ENCODE data around the gene STK11. TPM values are rescaled to one million over a fixed set of nuclear protein-coding genes. Genes with fewer than 3 reads are reported as not detected.

The STK11 gene
- total RNA-seq, 1 experiment from 2014 or later: 116 TPM

- Histone ChIP-seq H3K27me3 (ENCODE audit: control insufficient read depth, insufficient read depth, low read length) (no peaks in the 10 kb centered on the region), H3K36me3 (ENCODE audit: control insufficient read depth, insufficient read depth, low read length) (no peaks in the 10 kb centered on the region; the same call in none of the 2 replicates), H3K9me3 (ENCODE audit: control insufficient read depth, insufficient read depth, low read depth, low read length) (no peaks in the 10 kb centered on the region), H3K4me1 (ENCODE audit: control insufficient read depth, insufficient read depth, low read length) (peaks cover 71% of the 10 kb centered on the region), H3K4me3 (ENCODE audit: low read depth in 2 of 2, low read length in 2 of 2) (peak overlapping the region in 1 of 2 experiments; percentile 20; a peak in 2 of 4 replicates), H3K27ac (ENCODE audit: low read length) (peak overlapping the region; percentile 89)
- ChIA-PET CTCF (no interaction called here), POLR2A (interaction anchor here (1.0 kb wide), 1 partner anchor 10 kb away, joined by 5 read pairs; the partner anchor contains the start of gene CIRBP)
- in situ Hi-C loops (cut with HindIII; ENCODE audit: low pct_unique_long_range_greater_than_20kb, low sequenced_read_pairs): no loop called here
- no peak for DNase-seq (ENCODE audit: low read depth, low spot score)
- ATAC-seq: peak; percentile 56
- intact Hi-C loops (cut with micrococcal nuclease; ENCODE audit: unreplicated experiment): no loop called here
- TF ChIP-seq, protein P1, sequence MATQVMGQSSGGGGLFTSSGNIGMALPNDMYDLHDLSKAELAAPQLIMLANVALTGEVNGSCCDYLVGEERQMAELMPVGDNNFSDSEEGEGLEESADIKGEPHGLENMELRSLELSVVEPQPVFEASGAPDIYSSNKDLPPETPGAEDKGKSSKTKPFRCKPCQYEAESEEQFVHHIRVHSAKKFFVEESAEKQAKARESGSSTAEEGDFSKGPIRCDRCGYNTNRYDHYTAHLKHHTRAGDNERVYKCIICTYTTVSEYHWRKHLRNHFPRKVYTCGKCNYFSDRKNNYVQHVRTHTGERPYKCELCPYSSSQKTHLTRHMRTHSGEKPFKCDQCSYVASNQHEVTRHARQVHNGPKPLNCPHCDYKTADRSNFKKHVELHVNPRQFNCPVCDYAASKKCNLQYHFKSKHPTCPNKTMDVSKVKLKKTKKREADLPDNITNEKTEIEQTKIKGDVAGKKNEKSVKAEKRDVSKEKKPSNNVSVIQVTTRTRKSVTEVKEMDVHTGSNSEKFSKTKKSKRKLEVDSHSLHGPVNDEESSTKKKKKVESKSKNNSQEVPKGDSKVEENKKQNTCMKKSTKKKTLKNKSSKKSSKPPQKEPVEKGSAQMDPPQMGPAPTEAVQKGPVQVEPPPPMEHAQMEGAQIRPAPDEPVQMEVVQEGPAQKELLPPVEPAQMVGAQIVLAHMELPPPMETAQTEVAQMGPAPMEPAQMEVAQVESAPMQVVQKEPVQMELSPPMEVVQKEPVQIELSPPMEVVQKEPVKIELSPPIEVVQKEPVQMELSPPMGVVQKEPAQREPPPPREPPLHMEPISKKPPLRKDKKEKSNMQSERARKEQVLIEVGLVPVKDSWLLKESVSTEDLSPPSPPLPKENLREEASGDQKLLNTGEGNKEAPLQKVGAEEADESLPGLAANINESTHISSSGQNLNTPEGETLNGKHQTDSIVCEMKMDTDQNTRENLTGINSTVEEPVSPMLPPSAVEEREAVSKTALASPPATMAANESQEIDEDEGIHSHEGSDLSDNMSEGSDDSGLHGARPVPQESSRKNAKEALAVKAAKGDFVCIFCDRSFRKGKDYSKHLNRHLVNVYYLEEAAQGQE (IDR thresholded peaks at IDR 0.05; ENCODE audit: insufficient read depth in 1 of 2, low read depth in 2 of 2, low read length in 1 of 2): no peak
- peak; percentile 98 for TF ChIP-seq POLR2AphosphoS5 (IDR thresholded peaks at IDR 0.05; ENCODE audit: low read depth, low read length)
- TF ChIP-seq SIN3A (IDR thresholded peaks at IDR 0.05; ENCODE audit: borderline replicate concordance, insufficient read depth, low read depth, low read length): peak; percentile 86; the same call in 1 of the 2 replicates
- TF ChIP-seq CTCF (IDR thresholded peaks at IDR 0.05): no peak
- TF ChIP-seq TCF7L2 (IDR thresholded peaks at IDR 0.05; ENCODE audit: low read depth, low read length): no peak
- BruUV-seq (replicated peaks): no TSS peak
Measured at GRCh38 chr19:1259206-1259875, 53.8 kb downstream of the STK11 start.

GRCh38 chr19:1259876-1260748, 54.5 kb downstream of the STK11 start:
- in situ Hi-C loops (cut with HindIII; ENCODE audit: low pct_unique_long_range_greater_than_20kb, low sequenced_read_pairs) (no loop called here), intact Hi-C loops (cut with micrococcal nuclease; ENCODE audit: unreplicated experiment) (no loop called here)
- Histone ChIP-seq H3K9me3 (ENCODE audit: control insufficient read depth, insufficient read depth, low read depth, low read length) (no peaks in the 10 kb centered on the region), H3K4me1 (ENCODE audit: control insufficient read depth, insufficient read depth, low read length) (peaks cover 71% of the 10 kb centered on the region), H3K27ac (ENCODE audit: low read length) (peak overlapping the region; percentile 89), H3K36me3 (ENCODE audit: control insufficient read depth, insufficient read depth, low read length) (no peaks in the 10 kb centered on the region; the same call in 1 of the 2 replicates), H3K4me3 (ENCODE audit: low read depth in 2 of 2, low read length in 2 of 2) (peak overlapping the region in 1 of 2 experiments; percentile 14; a peak in 2 of 4 replicates), H3K27me3 (ENCODE audit: control insufficient read depth, insufficient read depth, low read length) (no peaks in the 10 kb centered on the region)
- TF ChIP-seq SIN3A (IDR thresholded peaks at IDR 0.05; ENCODE audit: borderline replicate concordance, insufficient read depth, low read depth, low read length) (no peak), CTCF (IDR thresholded peaks at IDR 0.05) (no peak), TCF7L2 (IDR thresholded peaks at IDR 0.05; ENCODE audit: low read depth, low read length) (no peak), POLR2AphosphoS5 (IDR thresholded peaks at IDR 0.05; ENCODE audit: low read depth, low read length) (no peak)
- TF ChIP-seq, protein P1 (IDR thresholded peaks at IDR 0.05; ENCODE audit: insufficient read depth in 1 of 2, low read depth in 2 of 2, low read length in 1 of 2): no peak
- ChIA-PET CTCF (no interaction called here), POLR2A (interaction anchor here (1.0 kb wide), 1 partner anchor 9 kb away, joined by 5 read pairs; the partner anchor contains the start of gene CIRBP)
- ATAC-seq (peak; percentile 11), DNase-seq (ENCODE audit: low read depth, low spot score) (no peak)
- BruUV-seq (replicated peaks): no TSS peak
